GM19452 (cell line): ENCODE measurements around the gene HABP2.

Source experiments
- ATAC-seq: cut with Tn5 transposase; IDR thresholded peaks from one replicate; pipeline ENCODE4 v1.9.1; 2021; ENCODE audit not compliant: unreplicated experiment

Gene HABP2

GRCh38 chr10:113555751-113556150 is 2.9 kb downstream of the HABP2 start:
- no peak for ATAC-seq

GRCh38 chr10:113557424-113557862 is 4.6 kb downstream of the HABP2 start:
- ATAC-seq, result no peak

- ATAC-seq, result no peak
Measured at GRCh38 chr10:113557903-113558321, 5.1 kb downstream of the HABP2 start.

- ATAC-seq, result no peak
Measured at GRCh38 chr10:113560071-113560470, 7.2 kb downstream of the HABP2 start.

GRCh38 chr10:113561214-113561613 is 8.4 kb downstream of the HABP2 start:
- no peak for ATAC-seq

- ATAC-seq, result no peak
Measured at GRCh38 chr10:113562069-113562468, 9.2 kb downstream of the HABP2 start.

- no peak for ATAC-seq
Measured at GRCh38 chr10:113562704-113563103, 9.9 kb downstream of the HABP2 start.

- peak; percentile 97 for ATAC-seq
Measured at GRCh38 chr10:113563306-113564088, 10.6 kb downstream of the HABP2 start.

GRCh38 chr10:113565364-113565763 is 12.5 kb downstream of the HABP2 start:
- ATAC-seq, result no peak

GRCh38 chr10:113566888-113567287 is 14.0 kb downstream of the HABP2 start:
- no peak for ATAC-seq

- ATAC-seq, result no peak
Measured at GRCh38 chr10:113569576-113569975, 16.7 kb downstream of the HABP2 start.

GRCh38 chr10:113572520-113573290 is 19.9 kb downstream of the HABP2 start:
- ATAC-seq, result no peak

- no peak for ATAC-seq
Measured at GRCh38 chr10:113573368-113573767, 20.5 kb downstream of the HABP2 start.

GRCh38 chr10:113576852-113577251 is 24.0 kb downstream of the HABP2 start:
- ATAC-seq, result no peak

GRCh38 chr10:113578773-113579172 is 25.9 kb downstream of the HABP2 start:
- no peak for ATAC-seq

GRCh38 chr10:113581092-113581491 is 28.2 kb downstream of the HABP2 start:
- ATAC-seq, result no peak

GRCh38 chr10:113583571-113583970 is 30.7 kb downstream of the HABP2 start:
- ATAC-seq, result no peak

- peak; percentile 53 for ATAC-seq
Measured at GRCh38 chr10:113585949-113586348, 33.1 kb downstream of the HABP2 start.

GRCh38 chr10:113589201-113589770 is 36.4 kb downstream of the HABP2 start:
- ATAC-seq, result no peak

GRCh38 chr10:113590581-113590980 is 37.7 kb downstream of the HABP2 start:
- no peak for ATAC-seq

- ATAC-seq, result no peak
Measured at GRCh38 chr10:113592380-113592779, 39.5 kb downstream of the HABP2 start.

- ATAC-seq, result no peak
Measured at GRCh38 chr10:113594652-113595051, 41.8 kb downstream of the HABP2 start.
